ENCODE measurements around the gene G3BP2.

- TF ChIP-seq CTCF (IDR thresholded peaks at IDR 0.05 in 2 of 3, conservative IDR thresholded peaks at IDR 0.05 in 1 of 3; ENCODE audit: control insufficient read depth in 2 of 3, extremely low read depth in 1 of 3, insufficient read depth in 1 of 3, low read depth in 3 of 3, low read length in 3 of 3) (no peak), POLR2AphosphoS5 (IDR thresholded peaks at IDR 0.05; ENCODE audit: low read length) (no peak), RAD21 (IDR thresholded peaks at IDR 0.05; ENCODE audit: insufficient read depth, low read depth, low read length) (no peak), ESRRA (IDR thresholded peaks at IDR 0.05; ENCODE audit: low read length) (no peak), PAX5 (IDR thresholded peaks at IDR 0.05; ENCODE audit: borderline replicate concordance, low read depth, low read length) (no peak), CREM (IDR thresholded peaks at IDR 0.05; ENCODE audit: low read depth) (no peak), SP1 (IDR thresholded peaks at IDR 0.05; ENCODE audit: low read depth, low read length) (no peak), FOXM1 (IDR thresholded peaks at IDR 0.05; ENCODE audit: low read depth, low read length) (no peak), CBX5 (IDR thresholded peaks at IDR 0.05; ENCODE audit: low read depth) (no peak)
These were observed 39.4 kb downstream of the G3BP2 start for GRCh38 chr4:75633846-75634245.
